ENCODE data around the gene ISY1.
A peak's percentile ranks its signal among the peaks of the same experiment; 100 is the strongest.
"Not testable (repeated sequence)": the region's sequence is repeated elsewhere in the genome, so short reads cannot be mapped to it uniquely, and the experiment has no call there.

ISY1 gene

DNA sequence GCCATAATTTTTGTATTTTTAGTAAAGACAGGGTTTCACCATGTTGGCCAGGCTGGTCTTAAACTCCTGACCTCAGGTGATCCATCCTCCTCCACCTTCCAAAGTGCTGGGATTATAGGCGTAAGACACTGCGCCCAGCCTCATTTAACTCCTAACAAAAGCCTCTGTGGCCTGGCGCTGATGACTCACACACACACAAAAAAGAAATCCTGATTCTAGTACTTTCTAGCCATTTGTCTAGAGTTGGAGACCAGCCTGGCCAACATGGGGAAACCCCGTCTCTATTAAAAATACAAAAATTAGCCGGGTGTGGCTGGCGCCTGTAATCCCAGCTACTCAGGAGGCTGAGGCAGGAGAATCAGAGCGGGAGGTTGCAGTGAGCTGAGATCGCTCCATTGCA, 28.9 kb upstream of the ISY1 start:
- not testable (repeated sequence) for H2AK5ac ChIP-seq (ENCODE audit: low read length); H3K27me3 ChIP-seq (ENCODE audit: insufficient read depth, low read length); H2BK120ac ChIP-seq (ENCODE audit: insufficient read depth, low read length, poor library complexity); H4K91ac ChIP-seq (ENCODE audit: low read depth, low read length); H3K14ac ChIP-seq (ENCODE audit: low read length); H3K4ac ChIP-seq (ENCODE audit: low read depth, low read length); H3K9ac ChIP-seq (ENCODE audit: low read length); H3K4me2 ChIP-seq (ENCODE audit: low read length); H3K79me1 ChIP-seq (ENCODE audit: low read length); H3K79me2 ChIP-seq (ENCODE audit: control insufficient read depth, insufficient read depth, low read length, poor library complexity); H2BK12ac ChIP-seq (ENCODE audit: low read length); H3K4me1 ChIP-seq (ENCODE audit: control insufficient read depth in 1 of 2, insufficient read depth in 2 of 2, low read length in 2 of 2); DNase-seq; H3K18ac ChIP-seq (ENCODE audit: low read length); H4K12ac ChIP-seq (ENCODE audit: low read depth, low read length); H3K4me3 ChIP-seq (ENCODE audit: low read depth, low read length); H3K9me3 ChIP-seq (ENCODE audit: insufficient read depth, low read depth, low read length); H3K36me3 ChIP-seq (ENCODE audit: control insufficient read depth in 1 of 2, insufficient read depth in 2 of 2, low read length in 2 of 2); H3K23ac ChIP-seq (ENCODE audit: low read length); H4K8ac ChIP-seq (ENCODE audit: low read depth, low read length); H2AFZ ChIP-seq (ENCODE audit: insufficient read depth, low read length, poor library complexity); H3K27ac ChIP-seq (ENCODE audit: low read depth, low read length); H2BK5ac ChIP-seq (ENCODE audit: low read depth, low read length, poor library complexity)
- no CpG with 5 or more reads among the region's 8 CpGs for WGBS (ENCODE audit: extremely low coverage, insufficient coverage, insufficient read length)

GRCh38 chr3:129187857-129188256, 27.0 kb upstream of the ISY1 start:
- Histone ChIP-seq H3K9ac (ENCODE audit: low read length) (no peak overlapping the region), H2BK5ac (ENCODE audit: low read depth, low read length, poor library complexity) (no peak overlapping the region), H3K27me3 (ENCODE audit: insufficient read depth, low read length) (no peaks in the 10 kb centered on the region), H4K12ac (ENCODE audit: low read depth, low read length) (no peak overlapping the region), H4K91ac (ENCODE audit: low read depth, low read length) (no peak overlapping the region), H3K9me3 (ENCODE audit: insufficient read depth, low read depth, low read length) (no peaks in the 10 kb centered on the region), H3K79me1 (ENCODE audit: low read length) (peaks cover 12% of the 10 kb centered on the region), H3K36me3 (ENCODE audit: control insufficient read depth in 1 of 2, insufficient read depth in 2 of 2, low read length in 2 of 2) (peaks cover 0 to 1% of the 10 kb centered on the region in 2 experiments), H3K23ac (ENCODE audit: low read length) (no peak overlapping the region), H3K4me3 (ENCODE audit: low read depth, low read length) (no peak overlapping the region), H3K27ac (ENCODE audit: low read depth, low read length) (no peak overlapping the region), H3K4me2 (ENCODE audit: low read length) (no peak overlapping the region), H2BK120ac (ENCODE audit: insufficient read depth, low read length, poor library complexity) (no peak overlapping the region), H2AFZ (ENCODE audit: insufficient read depth, low read length, poor library complexity) (no peak overlapping the region), H3K4me1 (ENCODE audit: control insufficient read depth in 1 of 2, insufficient read depth in 2 of 2, low read length in 2 of 2) (no peaks in the 10 kb centered on the region), H3K79me2 (ENCODE audit: control insufficient read depth, insufficient read depth, low read length, poor library complexity) (peaks cover 13% of the 10 kb centered on the region), H2AK5ac (ENCODE audit: low read length) (no peak overlapping the region), H3K4ac (ENCODE audit: low read depth, low read length) (no peak overlapping the region), H3K14ac (ENCODE audit: low read length) (no peak overlapping the region), H4K8ac (ENCODE audit: low read depth, low read length) (no peak overlapping the region), H2BK12ac (ENCODE audit: low read length) (no peak overlapping the region), H3K18ac (ENCODE audit: low read length) (no peak overlapping the region)
- no peak for DNase-seq
- WGBS (ENCODE audit: extremely low coverage, insufficient coverage, insufficient read length), result no CpG with 5 or more reads among the region's 1 CpG

- Histone ChIP-seq H3K36me3 (ENCODE audit: control insufficient read depth in 1 of 2, insufficient read depth in 2 of 2, low read length in 2 of 2) (peaks cover 0 to 3% of the 10 kb centered on the region in 2 experiments), H3K18ac (ENCODE audit: low read length) (no peak overlapping the region), H2BK5ac (ENCODE audit: low read depth, low read length, poor library complexity) (no peak overlapping the region), H3K4me2 (ENCODE audit: low read length) (no peak overlapping the region), H2BK120ac (ENCODE audit: insufficient read depth, low read length, poor library complexity) (no peak overlapping the region), H3K9me3 (ENCODE audit: insufficient read depth, low read depth, low read length) (no peaks in the 10 kb centered on the region), H3K14ac (ENCODE audit: low read length) (no peak overlapping the region), H3K27ac (ENCODE audit: low read depth, low read length) (no peak overlapping the region), H3K4me3 (ENCODE audit: low read depth, low read length) (no peak overlapping the region), H4K91ac (ENCODE audit: low read depth, low read length) (no peak overlapping the region), H3K23ac (ENCODE audit: low read length) (no peak overlapping the region), H3K79me1 (ENCODE audit: low read length) (peaks cover 12% of the 10 kb centered on the region), H3K27me3 (ENCODE audit: insufficient read depth, low read length) (no peaks in the 10 kb centered on the region), H3K9ac (ENCODE audit: low read length) (no peak overlapping the region), H2AK5ac (ENCODE audit: low read length) (no peak overlapping the region), H2BK12ac (ENCODE audit: low read length) (no peak overlapping the region), H3K4me1 (ENCODE audit: control insufficient read depth in 1 of 2, insufficient read depth in 2 of 2, low read length in 2 of 2) (no peaks in the 10 kb centered on the region), H3K4ac (ENCODE audit: low read depth, low read length) (no peak overlapping the region), H2AFZ (ENCODE audit: insufficient read depth, low read length, poor library complexity) (no peak overlapping the region), H3K79me2 (ENCODE audit: control insufficient read depth, insufficient read depth, low read length, poor library complexity) (peaks cover 24% of the 10 kb centered on the region), H4K8ac (ENCODE audit: low read depth, low read length) (no peak overlapping the region), H4K12ac (ENCODE audit: low read depth, low read length) (no peak overlapping the region)
- no CpG with 5 or more reads among the region's 3 CpGs for WGBS (ENCODE audit: extremely low coverage, insufficient coverage, insufficient read length)
- DNase-seq, result no peak
Measured at GRCh38 chr3:129185783-129186182, 24.9 kb upstream of the ISY1 start.

DNA sequence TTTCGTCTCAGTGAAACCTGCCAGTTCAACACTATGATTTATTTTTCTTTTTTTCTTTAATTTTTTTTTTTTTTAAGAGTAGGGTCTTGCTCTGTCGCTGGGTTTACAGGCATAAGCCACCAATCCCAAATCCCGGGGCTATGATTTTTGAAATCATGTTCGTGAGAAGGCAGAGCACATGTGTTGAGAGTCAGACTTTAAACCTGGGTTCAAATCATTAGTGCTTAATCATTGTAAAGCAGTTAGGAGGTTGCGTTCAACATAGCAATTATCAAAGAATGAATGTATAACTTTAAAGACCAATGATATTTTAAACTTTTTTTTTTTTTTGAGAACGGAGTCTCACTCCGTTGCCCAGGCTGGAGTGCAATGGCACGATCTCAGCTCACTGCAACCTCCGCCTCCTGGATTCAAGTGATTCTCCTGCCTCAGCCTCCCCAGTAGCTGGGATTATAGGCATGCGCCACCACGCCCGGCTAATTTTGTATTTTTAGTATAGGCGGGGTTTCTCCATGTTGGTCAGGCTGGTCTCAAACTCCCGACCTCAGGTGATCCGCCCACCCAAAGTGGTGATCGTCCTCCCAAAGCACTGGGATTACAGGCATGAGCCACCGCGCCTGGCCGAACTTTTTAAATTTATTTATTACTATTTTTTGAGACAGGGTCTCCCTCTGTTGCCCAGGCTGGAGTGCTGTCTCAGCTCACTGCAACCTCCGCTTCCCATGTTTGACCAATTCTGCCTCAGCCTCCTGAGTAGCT, 24.1 kb upstream of the ISY1 start:
- Histone ChIP-seq H4K12ac (ENCODE audit: low read depth, low read length) (peak overlapping the region; percentile 15), H3K79me1 (ENCODE audit: low read length) (peaks cover 12% of the 10 kb centered on the region), H3K79me2 (ENCODE audit: control insufficient read depth, insufficient read depth, low read length, poor library complexity) (peaks cover 27% of the 10 kb centered on the region)
- not testable (repeated sequence) for H2AK5ac ChIP-seq (ENCODE audit: low read length); H3K4ac ChIP-seq (ENCODE audit: low read depth, low read length); H3K27ac ChIP-seq (ENCODE audit: low read depth, low read length); H3K9ac ChIP-seq (ENCODE audit: low read length); H2BK12ac ChIP-seq (ENCODE audit: low read length); H3K4me2 ChIP-seq (ENCODE audit: low read length); H3K27me3 ChIP-seq (ENCODE audit: insufficient read depth, low read length); H3K4me3 ChIP-seq (ENCODE audit: low read depth, low read length); H3K4me1 ChIP-seq (ENCODE audit: control insufficient read depth in 1 of 2, insufficient read depth in 2 of 2, low read length in 2 of 2); H3K14ac ChIP-seq (ENCODE audit: low read length); H4K8ac ChIP-seq (ENCODE audit: low read depth, low read length); H3K36me3 ChIP-seq (ENCODE audit: control insufficient read depth in 1 of 2, insufficient read depth in 2 of 2, low read length in 2 of 2); DNase-seq; H2BK120ac ChIP-seq (ENCODE audit: insufficient read depth, low read length, poor library complexity); H3K9me3 ChIP-seq (ENCODE audit: insufficient read depth, low read depth, low read length); H2AFZ ChIP-seq (ENCODE audit: insufficient read depth, low read length, poor library complexity); H3K18ac ChIP-seq (ENCODE audit: low read length); H3K23ac ChIP-seq (ENCODE audit: low read length); H2BK5ac ChIP-seq (ENCODE audit: low read depth, low read length, poor library complexity); H4K91ac ChIP-seq (ENCODE audit: low read depth, low read length)
- WGBS (ENCODE audit: extremely low coverage, insufficient coverage, insufficient read length), result no CpG with 5 or more reads among the region's 20 CpGs
